OCI-LY3 (cell line): ENCODE results near the gene CHI3L2.

Experiments used
- H2AFZ ChIP-seq: fragments of 200-600, 300-600 bp; shearing (Covaris generic); 2 replicates; pipeline ENCODE4 v1.6.0; 2014; ENCODE audit warnings: antibody characterized with exemption, low read depth, low read length
- H3K27ac ChIP-seq: fragments of 200-600, 300-600 bp; sonication (generic); 2 replicates; pipeline ENCODE4 v1.5.1; 2014; ENCODE audit warnings: mild to moderate bottlenecking, low read length, moderate library complexity, mixed read lengths
- H3K27me3 ChIP-seq: fragments of 200-600, 300-600 bp; sonication (generic); 2 replicates; pipeline ENCODE4 v1.6.1; 2014; ENCODE audit warnings: low read depth, low read length, mixed read lengths
- H3K36me3 ChIP-seq: fragments of 200-600, 300-600 bp; sonication (generic); replicated peaks from 2 replicates; pipeline ENCODE3; 2014; ENCODE audit warnings: low read depth, low read length, mixed read lengths
- H3K4me1 ChIP-seq: fragments of 300-600, 200-600 bp; sonication (generic); 2 replicates; pipeline ENCODE4 v1.6.1; 2014; ENCODE audit warnings: low read length, mixed read lengths
- H3K4me2 ChIP-seq: fragments of 200-600, 300-600 bp; sonication (generic); 2 replicates; pipeline ENCODE4 v1.6.1; 2014; ENCODE audit warnings: low read length, mixed read lengths
- H3K4me3 ChIP-seq: fragments of 300-600, 200-600 bp; sonication (generic); 2 replicates; pipeline ENCODE4 v1.5.1; 2014; ENCODE audit warnings: antibody characterized with exemption, mild to moderate bottlenecking, low read length, moderate library complexity
- H3K79me2 ChIP-seq: fragments of 300-600, 200-600 bp; shearing (Covaris generic); 2 replicates; pipeline ENCODE4 v1.6.1; 2014; ENCODE audit warnings: mild to moderate bottlenecking, low read length, mixed read lengths
- H3K9ac ChIP-seq: fragments of 300-600, 200-600 bp; shearing (Covaris generic); 2 replicates; pipeline ENCODE4 v1.6.0; 2014; ENCODE audit warnings: mild to moderate bottlenecking, low read length, moderate library complexity
- H3K9me3 ChIP-seq: fragments of 200-600, 300-600 bp; shearing (Covaris generic); 2 replicates; pipeline ENCODE4 v1.6.1; 2014; ENCODE audit warnings: low read length, mixed read lengths; ENCODE audit not compliant: insufficient read depth
- H4K20me1 ChIP-seq: fragments of 200-600, 300-600 bp; sonication (generic); 2 replicates; pipeline ENCODE4 v1.6.1; 2016; ENCODE audit warnings: low read length, mixed read lengths; ENCODE audit not compliant: insufficient read depth
- EZH2phosphoT487 ChIP-seq: fragments of 200-600 bp; shearing (Covaris generic); IDR thresholded peaks from 2 replicates; pipeline ENCODE4 v1.6.1; 2018; ENCODE audit warnings: antibody characterized with exemption, mixed run types, low read depth
- TF ChIP-seq, protein P1 (sequence below): fragments of 200-600, 300-600 bp; sonication (generic); IDR thresholded peaks from 2 replicates; pipeline ENCODE4 v1.5.1; 2014; ENCODE audit warnings: antibody characterized with exemption, low read length, low read depth

Gene CHI3L2

DNA sequence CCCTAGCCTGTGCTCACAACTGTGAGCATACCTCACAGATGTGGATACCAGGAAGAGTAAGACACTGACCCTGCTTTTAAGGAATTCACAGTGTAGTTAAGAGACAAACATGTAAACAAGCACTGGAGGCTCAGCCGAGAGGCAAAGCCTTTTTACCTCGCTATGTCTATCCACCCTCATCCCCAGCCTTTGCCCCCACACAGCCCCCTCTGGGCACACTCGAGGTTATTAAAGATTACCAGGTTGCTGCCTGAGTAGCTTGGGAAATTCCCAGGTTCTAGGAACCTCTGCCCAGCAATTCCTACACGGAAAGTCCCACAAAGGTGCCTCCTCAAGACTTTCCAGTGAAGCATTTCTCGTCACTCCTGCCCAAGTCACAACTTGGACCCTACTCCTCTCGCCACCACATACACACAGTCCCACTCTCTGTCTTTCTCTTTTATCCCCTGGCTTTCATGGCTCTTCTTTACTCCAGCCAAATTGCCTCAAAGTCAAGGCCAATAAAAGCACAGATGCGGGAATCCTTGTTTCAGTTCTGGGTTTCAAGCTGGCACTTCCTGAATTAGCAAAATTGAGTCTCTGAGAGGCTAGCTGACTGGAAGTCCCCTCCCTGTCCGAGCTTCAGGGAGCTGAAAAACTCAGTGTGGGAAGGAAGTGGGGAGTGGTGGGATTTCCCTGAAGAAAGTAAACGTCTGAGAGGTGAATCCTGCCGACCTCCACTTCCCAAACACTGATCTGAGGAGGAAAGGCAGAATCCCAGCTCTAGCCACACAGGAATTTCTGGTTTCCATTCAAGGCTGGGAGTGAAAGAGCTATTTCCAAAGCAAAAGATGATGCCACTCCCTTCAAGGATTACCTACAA is 34.6 kb upstream of the CHI3L2 start:
- peak overlapping the region; percentile 44 for H3K27ac ChIP-seq
- peak overlapping the region; percentile 73 for H3K4me2 ChIP-seq
- no peaks in the 10 kb centered on the region for H3K27me3 ChIP-seq
- H3K9me3 ChIP-seq: no peaks in the 10 kb centered on the region
- no peaks in the 10 kb centered on the region for H3K79me2 ChIP-seq
- no peaks in the 10 kb centered on the region for H4K20me1 ChIP-seq
- TF ChIP-seq, protein P1, sequence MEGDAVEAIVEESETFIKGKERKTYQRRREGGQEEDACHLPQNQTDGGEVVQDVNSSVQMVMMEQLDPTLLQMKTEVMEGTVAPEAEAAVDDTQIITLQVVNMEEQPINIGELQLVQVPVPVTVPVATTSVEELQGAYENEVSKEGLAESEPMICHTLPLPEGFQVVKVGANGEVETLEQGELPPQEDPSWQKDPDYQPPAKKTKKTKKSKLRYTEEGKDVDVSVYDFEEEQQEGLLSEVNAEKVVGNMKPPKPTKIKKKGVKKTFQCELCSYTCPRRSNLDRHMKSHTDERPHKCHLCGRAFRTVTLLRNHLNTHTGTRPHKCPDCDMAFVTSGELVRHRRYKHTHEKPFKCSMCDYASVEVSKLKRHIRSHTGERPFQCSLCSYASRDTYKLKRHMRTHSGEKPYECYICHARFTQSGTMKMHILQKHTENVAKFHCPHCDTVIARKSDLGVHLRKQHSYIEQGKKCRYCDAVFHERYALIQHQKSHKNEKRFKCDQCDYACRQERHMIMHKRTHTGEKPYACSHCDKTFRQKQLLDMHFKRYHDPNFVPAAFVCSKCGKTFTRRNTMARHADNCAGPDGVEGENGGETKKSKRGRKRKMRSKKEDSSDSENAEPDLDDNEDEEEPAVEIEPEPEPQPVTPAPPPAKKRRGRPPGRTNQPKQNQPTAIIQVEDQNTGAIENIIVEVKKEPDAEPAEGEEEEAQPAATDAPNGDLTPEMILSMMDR: no peak
- TF ChIP-seq EZH2phosphoT487: no peak
- peaks cover 19% of the 10 kb centered on the region for H3K4me1 ChIP-seq
- H3K36me3 ChIP-seq: peaks cover 6% of the 10 kb centered on the region
- no peak overlapping the region for H2AFZ ChIP-seq
- H3K9ac ChIP-seq: no peak overlapping the region; the same call in 1 of the 2 replicates
- peak overlapping the region; percentile 22 for H3K4me3 ChIP-seq

DNA sequence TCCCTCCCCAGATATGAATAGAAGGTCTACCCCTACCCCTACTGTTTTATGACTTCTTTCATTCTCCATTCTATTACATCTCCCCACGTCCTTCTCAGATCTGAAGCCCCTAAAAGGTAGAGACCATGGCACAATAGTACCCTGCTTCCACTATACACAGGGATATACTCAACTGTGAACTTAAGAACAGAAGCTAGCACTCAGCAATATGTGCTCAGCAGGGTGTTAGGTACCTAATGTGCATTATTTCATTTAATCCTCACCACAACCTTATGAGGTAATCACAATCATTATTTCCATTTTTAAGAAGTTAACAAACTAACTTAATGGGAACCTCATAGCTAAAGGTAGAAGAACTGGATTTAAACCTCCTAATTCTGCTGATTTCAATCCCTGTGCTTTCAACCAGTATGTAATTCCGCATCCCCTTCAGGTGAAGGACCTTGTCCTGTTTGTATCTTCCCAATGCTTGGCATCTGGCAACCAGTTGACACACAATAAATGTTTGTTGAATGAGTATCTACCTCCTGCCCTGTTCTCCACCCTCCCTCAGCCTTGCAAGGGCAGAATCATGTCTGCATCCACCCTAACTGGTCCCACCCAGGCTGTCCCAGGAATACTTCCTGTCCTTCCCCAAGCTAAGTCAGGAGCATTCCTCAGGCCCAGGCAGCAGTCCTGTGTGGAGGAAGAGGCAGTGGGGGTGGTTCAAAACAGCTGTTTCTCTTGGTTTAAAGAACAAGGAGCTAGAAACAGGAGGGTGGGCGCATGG is 33.6 kb upstream of the CHI3L2 start:
- H2AFZ ChIP-seq: no peak overlapping the region
- peaks cover 19% of the 10 kb centered on the region for H3K4me1 ChIP-seq
- no peaks in the 10 kb centered on the region for H3K36me3 ChIP-seq
- H3K4me3 ChIP-seq: 0 out of 2 replicates have a peak overlapping the region, but pooled peaks have one; percentile 22
- peak overlapping the region; percentile 44; the same call in 1 of the 2 replicates for H3K27ac ChIP-seq
- H3K79me2 ChIP-seq: no peaks in the 10 kb centered on the region
- H3K27me3 ChIP-seq: no peaks in the 10 kb centered on the region
- H4K20me1 ChIP-seq: no peaks in the 10 kb centered on the region
- H3K9me3 ChIP-seq: no peaks in the 10 kb centered on the region
- H3K9ac ChIP-seq: no peak overlapping the region
- H3K4me2 ChIP-seq: peak overlapping the region; percentile 73
- TF ChIP-seq, protein P1: no peak
- no peak for TF ChIP-seq EZH2phosphoT487

DNA sequence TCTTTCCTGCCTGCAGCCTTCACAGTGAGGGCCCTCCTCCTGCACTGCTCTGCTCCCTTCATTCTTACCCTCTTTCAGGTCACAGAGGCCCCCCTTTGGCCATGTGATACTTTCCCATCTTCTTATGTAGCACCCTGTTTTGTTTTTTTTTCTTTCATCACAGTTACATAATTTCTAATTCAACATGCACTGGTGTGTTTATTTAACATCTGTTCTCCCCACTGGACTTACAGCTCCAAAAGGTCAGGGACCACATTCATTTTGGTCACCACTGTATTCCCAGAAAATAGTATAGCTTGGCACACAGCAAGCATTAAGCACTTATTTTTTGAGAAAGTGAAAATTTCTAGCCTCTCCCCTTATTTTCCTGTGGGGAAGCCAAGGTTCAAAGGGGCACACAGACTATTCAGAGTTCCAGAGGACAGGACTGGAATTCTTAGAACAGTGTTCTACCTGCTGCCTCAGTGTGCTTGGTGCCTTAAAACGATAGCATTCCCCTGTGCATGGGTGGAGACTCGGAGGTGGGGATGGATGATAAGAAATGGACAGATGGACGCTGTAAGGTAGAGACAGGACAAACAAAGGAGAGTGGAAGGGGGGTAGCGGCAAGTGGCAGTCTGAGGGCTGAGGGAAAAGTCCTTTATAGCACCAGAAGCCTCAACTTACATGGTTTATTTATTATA is 32.4 kb upstream of the CHI3L2 start:
- Histone ChIP-seq H3K4me2 (no peak overlapping the region), H3K4me3 (no peak overlapping the region), H3K27ac (no peak overlapping the region), H2AFZ (no peak overlapping the region), H3K4me1 (peaks cover 19% of the 10 kb centered on the region), H4K20me1 (no peaks in the 10 kb centered on the region), H3K79me2 (no peaks in the 10 kb centered on the region), H3K9me3 (no peaks in the 10 kb centered on the region), H3K9ac (no peak overlapping the region), H3K27me3 (no peaks in the 10 kb centered on the region), H3K36me3 (no peaks in the 10 kb centered on the region)
- TF ChIP-seq, protein P1: no peak
- TF ChIP-seq EZH2phosphoT487: no peak
